Naive thymus-derived CD4-positive, alpha-beta T cell (primary cell): ENCODE results near the gene SINHCAF. TPM values are rescaled to one million over a fixed set of nuclear protein-coding genes. Genes with fewer than 3 reads are reported as not detected.

Experiments
- ATAC-seq: fragments of 150-1000 bp; cut with Tn5 transposase; 2 replicates; pipeline ENCODE4 v1.10.0; 2021; ENCODE audit warnings: mild to moderate bottlenecking, moderate library complexity
- CTCF ChIA-PET: fragments of 350-600 bp; sonication (Branson Sonifier 250); formaldehyde crosslinking; loops from one replicate; lab custom pipeline; 2021; ENCODE audit warnings: antibody characterized with exemption; lab: Charles Lee
- POLR2A ChIA-PET: fragments of 350-600 bp; sonication (Branson Sonifier 250); formaldehyde crosslinking; loops from one replicate; lab custom pipeline; 2021; ENCODE audit warnings: antibody characterized with exemption, inconsistent platforms; lab: Charles Lee
- DNase-seq, 9 donors: peaks; one replicate each; pipeline versions ENCODE4 v3.0.0 to v3.0.0-alpha.2; 2020 to 2022; ENCODE audit warnings: mixed read lengths in 1 of 9
- H3K27ac ChIP-seq: one replicate; pipeline ENCODE4 v1.7.0; 2013; ENCODE audit warnings: mild to moderate bottlenecking, low read depth, low read length, moderate library complexity
- H3K27me3 ChIP-seq, 2 donors: one replicate each; pipeline ENCODE4 v1.7.0; 2013; ENCODE audit warnings: low read length in 2 of 2, mild to moderate bottlenecking in 2 of 2, moderate library complexity in 2 of 2; ENCODE audit not compliant: control insufficient read depth in 2 of 2, insufficient read depth in 2 of 2
- H3K36me3 ChIP-seq, 3 experiments: 1 replicate in 2 of 3; 2 replicates in 1 of 3; pipeline ENCODE4 v1.7.0; 2013; ENCODE audit warnings: low read length in 3 of 3, mild to moderate bottlenecking in 3 of 3, moderate library complexity in 1 of 3; ENCODE audit not compliant: insufficient read depth in 3 of 3, control insufficient read depth in 2 of 3
- H3K4me1 ChIP-seq, 2 donors: one replicate each; pipeline ENCODE4 v1.7.0; 2013; ENCODE audit warnings: low read length in 2 of 2, mild to moderate bottlenecking in 2 of 2, moderate library complexity in 1 of 2; ENCODE audit not compliant: control insufficient read depth in 2 of 2, insufficient read depth in 2 of 2
- H3K4me3 ChIP-seq: 2 replicates; pipeline ENCODE4 v1.7.0; 2013; ENCODE audit warnings: mild to moderate bottlenecking, low read length
- H3K9me3 ChIP-seq, 3 experiments: 1 replicate in 2 of 3; 2 replicates in 1 of 3; pipeline ENCODE4 v1.7.0; 2013; ENCODE audit warnings: low read length in 3 of 3; ENCODE audit not compliant: control insufficient read depth in 2 of 3
- H3K27ac Mint-ChIP-seq, 9 donors: one replicate each; pipeline ENCODE4 v1.8.0; 2020 to 2022; ENCODE audit warnings: mixed read lengths in 9 of 9, mild to moderate bottlenecking in 8 of 9, moderate library complexity in 5 of 9, inconsistent platforms in 2 of 9
- H3K27me3 Mint-ChIP-seq, 5 donors: one replicate each; pipeline ENCODE4 v1.8.0; 2021 to 2022; ENCODE audit warnings: mixed read lengths in 5 of 5, mild to moderate bottlenecking in 1 of 5
- H3K36me3 Mint-ChIP-seq, 5 donors: one replicate each; pipeline ENCODE4 v1.8.0; 2020 to 2022; ENCODE audit warnings: mixed read lengths in 5 of 5, mild to moderate bottlenecking in 3 of 5, inconsistent platforms in 1 of 5
- H3K4me1 Mint-ChIP-seq, 7 donors: one replicate each; pipeline ENCODE4 v1.8.0; 2020 to 2022; ENCODE audit warnings: mixed read lengths in 7 of 7, mild to moderate bottlenecking in 3 of 7, inconsistent platforms in 1 of 7
- H3K4me3 Mint-ChIP-seq, 10 donors: one replicate each; pipeline ENCODE4 v1.8.0; 2020 to 2022; ENCODE audit warnings: mild to moderate bottlenecking in 10 of 10, mixed read lengths in 10 of 10, moderate library complexity in 6 of 10, inconsistent platforms in 2 of 10
- H3K9me3 Mint-ChIP-seq, 11 donors: one replicate each; pipeline ENCODE4 v1.8.0; 2020 to 2022; ENCODE audit warnings: mixed read lengths in 11 of 11, mild to moderate bottlenecking in 4 of 11, inconsistent platforms in 1 of 11, moderate library complexity in 1 of 11
- intact Hi-C, 2 donors: fragments of 100-400 bp; cut with micrococcal nuclease; formaldehyde crosslinking; loops; one replicate each; pipeline ENCODE4 v1.15.1; 2023
- polyA plus RNA-seq, 2 donors: library from polyadenylated mRNA; unstranded; fragments of 300-500 nt; fragmentation: Illumina TruSeq; gene quantifications; one replicate each; pipeline ENCODE4 v1.2.3, GENCODE V29; 2021
- total RNA-seq, 6 experiments: library from RNA in 5 of 6; stranded (reverse) in 5 of 6; gene quantifications; 1 replicate in 5 of 6; 2 replicates in 1 of 6; pipeline ENCODE4 v1.2.3 and lab custom pipeline; 2021 to 2026

SINHCAF gene
- total and polyA plus RNA-seq, 7 experiments from 2014 or later = 47.9 to 114 (median 90.8) TPM

- Mint-ChIP-seq H3K4me3 (peak overlapping the region in 3 of 10 donors; percentile 21 to 32 (median 30)), H3K9me3 (peaks cover 0 to 14% (median 0%) of the 10 kb centered on the region in 11 donors), H3K27ac (peak overlapping the region in 6 of 9 donors; percentile 11 to 80 (median 42)), H3K4me1 (peaks cover 46 to 88% (median 72%) of the 10 kb centered on the region in 7 donors), H3K36me3 (peaks cover 0 to 34% (median 22%) of the 10 kb centered on the region in 5 donors), H3K27me3 (no peaks in the 10 kb centered on the region)
- no peak overlapping the region for H3K27ac ChIP-seq
- no peak for ATAC-seq
- H3K4me3 ChIP-seq = no peak overlapping the region
- peaks cover 19 to 36% of the 10 kb centered on the region in 2 donors for H3K4me1 ChIP-seq
- DNase-seq = no peak
- CTCF ChIA-PET = no interaction called here
- no peaks in the 10 kb centered on the region for H3K27me3 ChIP-seq
- H3K36me3 ChIP-seq = no peaks in the 10 kb centered on the region
- no peaks in the 10 kb centered on the region for H3K9me3 ChIP-seq
- intact Hi-C loops = loop anchor here in 1 of 2 donors (1.0 kb wide), 1 partner anchor 12 kb away; no protein-coding TSS in a partner anchor
- POLR2A ChIA-PET = interaction anchor here (0.7 kb wide), 1 partner anchor 11 kb away, joined by 4 read pairs; the partner anchor contains the start of gene SINHCAF
Observed at GRCh38 chr12:31315044-31315715, 10.8 kb downstream of the SINHCAF start.

GRCh38 chr12:31312431-31312830 is 13.5 kb downstream of the SINHCAF start:
- no peaks in the 10 kb centered on the region for H3K27me3 Mint-ChIP-seq
- no peaks in the 10 kb centered on the region for H3K36me3 ChIP-seq
- peaks cover 0 to 15% (median 0%) of the 10 kb centered on the region in 11 donors for H3K9me3 Mint-ChIP-seq
- H3K4me3 Mint-ChIP-seq = peak overlapping the region in 1 of 10 donors; percentile 4
- ATAC-seq = no peak
- H3K27me3 ChIP-seq = no peaks in the 10 kb centered on the region
- H3K27ac Mint-ChIP-seq = peak overlapping the region in 1 of 9 donors; percentile 34
- H3K9me3 ChIP-seq = no peaks in the 10 kb centered on the region
- ChIA-PET POLR2A (no interaction called here), CTCF (no interaction called here)
- peaks cover 11 to 13% of the 10 kb centered on the region in 2 donors for H3K4me1 ChIP-seq
- peaks cover 21 to 82% (median 63%) of the 10 kb centered on the region in 7 donors for H3K4me1 Mint-ChIP-seq
- no peak overlapping the region for H3K4me3 ChIP-seq
- intact Hi-C loops = no loop called here
- peaks cover 0 to 47% (median 28%) of the 10 kb centered on the region in 5 donors for H3K36me3 Mint-ChIP-seq
- no peak overlapping the region for H3K27ac ChIP-seq
- DNase-seq = no peak

GRCh38 chr12:31311634-31312258 is 14.2 kb downstream of the SINHCAF start:
- POLR2A ChIA-PET = no interaction called here
- H3K4me1 Mint-ChIP-seq = peaks cover 21 to 82% (median 63%) of the 10 kb centered on the region in 7 donors
- CTCF ChIA-PET = no interaction called here
- no peak for ATAC-seq
- Histone ChIP-seq H3K27ac (no peak overlapping the region), H3K36me3 (no peaks in the 10 kb centered on the region), H3K27me3 (no peaks in the 10 kb centered on the region), H3K4me3 (no peak overlapping the region), H3K9me3 (no peaks in the 10 kb centered on the region), H3K4me1 (peaks cover 4 to 10% of the 10 kb centered on the region in 2 donors)
- H3K27me3 Mint-ChIP-seq = no peaks in the 10 kb centered on the region
- intact Hi-C loops = no loop called here
- peaks cover 0 to 51% (median 28%) of the 10 kb centered on the region in 5 donors for H3K36me3 Mint-ChIP-seq
- peaks cover 0 to 15% (median 0%) of the 10 kb centered on the region in 11 donors for H3K9me3 Mint-ChIP-seq
- H3K4me3 Mint-ChIP-seq = peak overlapping the region in 1 of 10 donors; percentile 4
- peak overlapping the region in 1 of 9 donors; percentile 34 for H3K27ac Mint-ChIP-seq
- no peak for DNase-seq

- peaks cover 0 to 15% (median 0%) of the 10 kb centered on the region in 11 donors for H3K9me3 Mint-ChIP-seq
- H3K4me1 Mint-ChIP-seq = peaks cover 22 to 83% (median 68%) of the 10 kb centered on the region in 7 donors
- POLR2A ChIA-PET = no interaction called here
- CTCF ChIA-PET = interaction anchor here (0.6 kb wide), 1 partner anchor 10 kb away, joined by 3 read pairs; no protein-coding TSS in a partner anchor
- DNase-seq = no peak
- peaks cover 0 to 7% of the 10 kb centered on the region in 2 donors for H3K4me1 ChIP-seq
- H3K27me3 Mint-ChIP-seq = no peaks in the 10 kb centered on the region
- no peaks in the 10 kb centered on the region for H3K36me3 ChIP-seq
- H3K27me3 ChIP-seq = no peaks in the 10 kb centered on the region
- H3K36me3 Mint-ChIP-seq = peaks cover 0 to 56% (median 28%) of the 10 kb centered on the region in 5 donors
- no peak overlapping the region for H3K27ac ChIP-seq
- no peaks in the 10 kb centered on the region for H3K9me3 ChIP-seq
- no peak overlapping the region for H3K27ac Mint-ChIP-seq
- no peak overlapping the region for H3K4me3 ChIP-seq
- no peak overlapping the region for H3K4me3 Mint-ChIP-seq
- intact Hi-C loops = no loop called here
- ATAC-seq = no peak
Observed at GRCh38 chr12:31310488-31310887, 15.5 kb downstream of the SINHCAF start.

- Mint-ChIP-seq H3K27ac (peak overlapping the region in 2 of 9 donors; percentile 22 to 40), H3K4me1 (peaks cover 22 to 80% (median 64%) of the 10 kb centered on the region in 7 donors), H3K27me3 (no peaks in the 10 kb centered on the region), H3K9me3 (peaks cover 0 to 15% (median 0%) of the 10 kb centered on the region in 11 donors), H3K36me3 (peaks cover under 1 to 57% (median 35%) of the 10 kb centered on the region in 5 donors), H3K4me3 (peak overlapping the region in 1 of 10 donors; percentile 31)
- H3K4me3 ChIP-seq = no peak overlapping the region
- intact Hi-C loops = no loop called here
- DNase-seq (no peak), ATAC-seq (no peak)
- CTCF ChIA-PET = no interaction called here
- no peak overlapping the region for H3K27ac ChIP-seq
- H3K9me3 ChIP-seq = no peaks in the 10 kb centered on the region
- peaks cover 0 to 11% (median 8%) of the 10 kb centered on the region in 3 experiments for H3K36me3 ChIP-seq
- H3K27me3 ChIP-seq = no peaks in the 10 kb centered on the region
- H3K4me1 ChIP-seq = no peaks in the 10 kb centered on the region
- POLR2A ChIA-PET = no interaction called here
Observed at GRCh38 chr12:31309279-31309678, 16.7 kb downstream of the SINHCAF start.

GRCh38 chr12:31308116-31308515 is 17.8 kb downstream of the SINHCAF start:
- no peaks in the 10 kb centered on the region for H3K4me1 ChIP-seq
- Mint-ChIP-seq H3K9me3 (peaks cover 0 to 15% (median 0%) of the 10 kb centered on the region in 11 donors), H3K27ac (peak overlapping the region in 3 of 9 donors; percentile 15 to 19 (median 19)), H3K4me1 (peaks cover 18 to 82% (median 68%) of the 10 kb centered on the region in 7 donors), H3K27me3 (no peaks in the 10 kb centered on the region), H3K4me3 (peak overlapping the region in 1 of 10 donors; percentile 34), H3K36me3 (peaks cover 9 to 63% (median 46%) of the 10 kb centered on the region in 5 donors)
- ChIA-PET CTCF (no interaction called here), POLR2A (interaction anchor here (1.6 kb wide), 1 partner anchor 12 kb away, joined by 4 read pairs; no protein-coding TSS in a partner anchor)
- ATAC-seq = no peak
- peaks cover 8 to 22% (median 8%) of the 10 kb centered on the region in 3 experiments for H3K36me3 ChIP-seq
- H3K9me3 ChIP-seq = no peaks in the 10 kb centered on the region
- no peaks in the 10 kb centered on the region for H3K27me3 ChIP-seq
- H3K4me3 ChIP-seq = no peak overlapping the region
- DNase-seq = no peak
- H3K27ac ChIP-seq = no peak overlapping the region
- intact Hi-C loops = no loop called here
